Measurements from ENCODE around the gene TSHR. TPM values are rescaled to one million over a fixed set of nuclear protein-coding genes. Genes with fewer than 3 reads are reported as not detected.

TSHR gene
- total and polyA plus RNA-seq, 2 of the 13 experiments (the other 11 are each of a cell fraction or from before 2014, with no cell fraction given): not detected

DNA sequence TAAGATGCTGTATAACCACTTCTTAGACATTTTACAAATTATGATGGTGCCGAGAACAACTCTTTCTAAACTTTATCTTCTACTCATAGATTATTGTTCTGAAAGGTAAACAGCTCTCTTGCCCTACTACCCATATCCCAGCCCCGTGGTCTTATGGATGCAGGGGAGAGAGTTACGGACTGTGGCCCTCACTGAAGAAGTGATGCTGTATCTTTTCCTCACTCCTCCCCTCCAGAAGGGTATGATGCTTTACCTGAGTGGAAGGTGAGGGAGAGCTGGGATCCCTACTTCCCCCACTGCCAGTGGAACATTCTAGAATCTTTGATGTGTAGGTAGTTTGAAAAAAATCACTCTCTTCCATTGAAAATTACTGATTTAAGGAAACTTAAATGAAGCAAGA, 3.5 kb downstream of the TSHR start:
- Histone ChIP-seq H3K4me1 (ENCODE audit: insufficient read depth, low read length) (peaks cover 10% of the 10 kb centered on the region), H2AFZ (ENCODE audit: low read length) (no peak overlapping the region), H3K4me2 (ENCODE audit: low read depth, low read length) (no peak overlapping the region), H3K27ac (ENCODE audit: extremely low read length, insufficient read depth, low read length) (no peak overlapping the region), H3K9ac (ENCODE audit: insufficient read depth, low read depth, low read length) (no peak overlapping the region), H3K36me3 (replicated peaks in 1 of 2; ENCODE audit: control insufficient read depth in 1 of 2, insufficient read depth in 2 of 2, low read length in 2 of 2) (no peaks in the 10 kb centered on the region), H3K27me3 (ENCODE audit: control insufficient read depth in 1 of 2, insufficient read depth in 2 of 2, low read length in 2 of 2) (peaks cover 4 to 22% of the 10 kb centered on the region in 2 experiments; a peak in 2 of 5 replicates), H3K79me2 (ENCODE audit: insufficient read depth, low read length) (no peaks in the 10 kb centered on the region), H3K4me3 (replicated peaks in 1 of 3; ENCODE audit: insufficient read depth in 1 of 3, low read depth in 2 of 3, low read length in 3 of 3) (no peak overlapping the region), H4K20me1 (ENCODE audit: insufficient read depth, low read length) (no peaks in the 10 kb centered on the region), H3K9me3 (ENCODE audit: low read length) (no peaks in the 10 kb centered on the region)
- no peak for FAIRE-seq
- intact Hi-C loops (cut with micrococcal nuclease; ENCODE audit: unreplicated experiment) (no loop called here), in situ Hi-C loops (cut with HindIII; ENCODE audit: extremely low pct_ligation_motif_present, low pct_unique_long_range_greater_than_20kb) (no loop called here)
- TF ChIP-seq ZFP36L2 (CRISPR knock-in tag; IDR thresholded peaks at IDR 0.05) (no peak), CAMTA2 (CRISPR knock-in tag; IDR thresholded peaks at IDR 0.05; ENCODE audit: borderline replicate concordance) (no peak), HOXA5 (CRISPR knock-in tag; IDR thresholded peaks at IDR 0.05) (no peak), SALL2 (CRISPR knock-in tag; IDR thresholded peaks at IDR 0.05) (no peak)
- no peak for ATAC-seq
- WGBS (ENCODE audit: low lambda C conversion rate): 0% methylated on average over 3 of the region's 3 CpGs
- no TSS peak for BruUV-seq (replicated peaks)
- no peak for DNase-seq (ENCODE audit: low spot score)
- POLR2A ChIA-PET: no interaction called here
- CTCF ChIA-PET (ENCODE audit: low intra/inter-chr PET ratio, low total read pairs): no interaction called here

DNA sequence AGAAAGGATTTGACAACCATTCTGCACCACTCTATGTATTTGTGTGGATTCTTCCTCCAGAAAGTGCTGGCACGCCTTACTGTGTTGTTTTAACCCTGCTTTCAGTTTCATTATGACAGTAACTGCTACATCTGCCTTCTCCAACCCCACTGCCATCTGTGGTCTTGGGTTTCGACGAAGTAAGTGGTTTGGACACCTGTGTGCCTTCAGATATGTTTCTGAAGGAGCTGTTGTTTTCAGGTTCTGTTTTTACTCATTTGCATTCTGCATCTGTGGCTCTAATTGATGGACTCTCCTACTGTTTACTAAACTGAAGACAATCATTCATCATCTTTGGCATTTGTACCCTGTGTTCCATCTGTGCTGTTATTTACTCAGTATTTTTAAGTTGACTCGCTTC, 4.1 kb downstream of the TSHR start:
- no peak overlapping the region for H3K4me2 ChIP-seq (ENCODE audit: low read depth, low read length)
- DNase-seq (ENCODE audit: low spot score): no peak
- no peak overlapping the region for H2AFZ ChIP-seq (ENCODE audit: low read length)
- H3K36me3 ChIP-seq (replicated peaks in 1 of 2; ENCODE audit: control insufficient read depth in 1 of 2, insufficient read depth in 2 of 2, low read length in 2 of 2): no peaks in the 10 kb centered on the region
- FAIRE-seq: no peak
- intact Hi-C loops (cut with micrococcal nuclease; ENCODE audit: unreplicated experiment): no loop called here
- no peak overlapping the region for H3K9ac ChIP-seq (ENCODE audit: insufficient read depth, low read depth, low read length)
- in situ Hi-C loops (cut with HindIII; ENCODE audit: extremely low pct_ligation_motif_present, low pct_unique_long_range_greater_than_20kb): no loop called here
- no peaks in the 10 kb centered on the region for H3K9me3 ChIP-seq (ENCODE audit: low read length)
- peaks cover 10% of the 10 kb centered on the region for H3K4me1 ChIP-seq (ENCODE audit: insufficient read depth, low read length)
- ChIA-PET CTCF (ENCODE audit: low intra/inter-chr PET ratio, low total read pairs) (no interaction called here), POLR2A (no interaction called here)
- no peaks in the 10 kb centered on the region for H3K79me2 ChIP-seq (ENCODE audit: insufficient read depth, low read length)
- TF ChIP-seq ASH2L (IDR thresholded peaks at IDR 0.05; ENCODE audit: insufficient read length, low read depth, low read length): no peak
- TF ChIP-seq ZNF251 (CRISPR knock-in tag; IDR thresholded peaks at IDR 0.05): no peak
- no peak for TF ChIP-seq ZNF850 (CRISPR knock-in tag; conservative IDR thresholded peaks at IDR 0.05)
- no peak for TF ChIP-seq EZH2 (conservative IDR thresholded peaks at IDR 0.05; ENCODE audit: low read depth, low read length)
- no peak for TF ChIP-seq ZNF101 (CRISPR knock-in tag; IDR thresholded peaks at IDR 0.05; ENCODE audit: borderline replicate concordance, low read depth)
- TF ChIP-seq HES4 (CRISPR knock-in tag; IDR thresholded peaks at IDR 0.05; ENCODE audit: borderline replicate concordance): no peak
- no peak for TF ChIP-seq FOXM1 (CRISPR knock-in tag; IDR thresholded peaks at IDR 0.05)
- TF ChIP-seq ZFP36 (IDR thresholded peaks at IDR 0.05; ENCODE audit: borderline replicate concordance, low read depth, low read length, partially characterized antibody): no peak
- no peak for TF ChIP-seq FOSL1 (CRISPR knock-in tag; IDR thresholded peaks at IDR 0.05; ENCODE audit: borderline replicate concordance)
- TF ChIP-seq ZC3H13 (CRISPR knock-in tag; IDR thresholded peaks at IDR 0.05): no peak
- no peak for TF ChIP-seq BCL6 (CRISPR knock-in tag; IDR thresholded peaks at IDR 0.05)
- TF ChIP-seq FOSL2 (CRISPR knock-in tag; IDR thresholded peaks at IDR 0.05): no peak
- no peak for TF ChIP-seq ZFAT (CRISPR knock-in tag; conservative IDR thresholded peaks at IDR 0.05)
- no peak for TF ChIP-seq SMAD3 (CRISPR knock-in tag; IDR thresholded peaks at IDR 0.05)
- TF ChIP-seq SIN3A (IDR thresholded peaks at IDR 0.05; ENCODE audit: borderline replicate concordance, low read depth, low read length): no peak
- 5% methylated on average over 4 of the region's 4 CpGs for WGBS (ENCODE audit: low lambda C conversion rate)
- no peak overlapping the region for H3K4me3 ChIP-seq (replicated peaks in 1 of 3; ENCODE audit: insufficient read depth in 1 of 3, low read depth in 2 of 3, low read length in 3 of 3)
- no peak overlapping the region for H3K27ac ChIP-seq (ENCODE audit: extremely low read length, insufficient read depth, low read length)
- no peak for ATAC-seq
- no TSS peak for BruUV-seq (replicated peaks)
- peaks cover 4 to 22% of the 10 kb centered on the region in 2 experiments; a peak in 2 of 5 replicates for H3K27me3 ChIP-seq (ENCODE audit: control insufficient read depth in 1 of 2, insufficient read depth in 2 of 2, low read length in 2 of 2)
- H4K20me1 ChIP-seq (ENCODE audit: insufficient read depth, low read length): no peaks in the 10 kb centered on the region

Data from HepG2 (cell line).